ENCODE measurements around the gene CDCA3.

The CDCA3 gene

GRCh38 chr12:6860942-6861341 is 9.9 kb upstream of the CDCA3 start:
- TF ChIP-seq CTCF (IDR thresholded peaks at IDR 0.05; ENCODE audit: low read depth, low read length) (no peak), MAX (IDR thresholded peaks at IDR 0.05; ENCODE audit: low read depth, low read length) (no peak)
- no peak overlapping the region for H3K4me3 ChIP-seq (ENCODE audit: low read depth, low read length)
- no peak for DNase-seq (ENCODE audit: low read depth)

- TF ChIP-seq CTCF (IDR thresholded peaks at IDR 0.05; ENCODE audit: low read depth, low read length) (no peak), MYC (IDR thresholded peaks at IDR 0.05; ENCODE audit: low read depth, low read length) (no peak), MAX (IDR thresholded peaks at IDR 0.05; ENCODE audit: low read depth, low read length) (no peak), POLR2A (IDR thresholded peaks at IDR 0.05; ENCODE audit: extremely low read depth, insufficient read length) (no peak)
- H3K4me3 ChIP-seq (ENCODE audit: low read depth, low read length), result no peak overlapping the region
- no peak for DNase-seq (ENCODE audit: low read depth)
Measured at GRCh38 chr12:6860116-6860515, 9.0 kb upstream of the CDCA3 start.

- DNase-seq (ENCODE audit: low read depth), result no peak
- no peak for TF ChIP-seq MYC (IDR thresholded peaks at IDR 0.05; ENCODE audit: low read depth, low read length)
- no peak for TF ChIP-seq CTCF (IDR thresholded peaks at IDR 0.05; ENCODE audit: low read depth, low read length)
- no peak for TF ChIP-seq MAX (IDR thresholded peaks at IDR 0.05; ENCODE audit: low read depth, low read length)
- no peak for TF ChIP-seq POLR2A (IDR thresholded peaks at IDR 0.05; ENCODE audit: extremely low read depth, insufficient read length)
- H3K4me3 ChIP-seq (ENCODE audit: low read depth, low read length), result no peak overlapping the region
Measured at GRCh38 chr12:6858799-6859198, 7.7 kb upstream of the CDCA3 start.

- no peak for DNase-seq (ENCODE audit: low read depth)
- TF ChIP-seq MYC (IDR thresholded peaks at IDR 0.05; ENCODE audit: low read depth, low read length) (no peak), MAX (IDR thresholded peaks at IDR 0.05; ENCODE audit: low read depth, low read length) (no peak), CTCF (IDR thresholded peaks at IDR 0.05; ENCODE audit: low read depth, low read length) (no peak), POLR2A (IDR thresholded peaks at IDR 0.05; ENCODE audit: extremely low read depth, insufficient read length) (no peak)
Measured at GRCh38 chr12:6855322-6855721, 4.2 kb upstream of the CDCA3 start.

GRCh38 chr12:6854036-6854435 is 3.0 kb upstream of the CDCA3 start:
- no peak overlapping the region for H3K4me3 ChIP-seq (ENCODE audit: low read depth, low read length)
- TF ChIP-seq CTCF (IDR thresholded peaks at IDR 0.05; ENCODE audit: low read depth, low read length), result no peak
- TF ChIP-seq POLR2A (IDR thresholded peaks at IDR 0.05; ENCODE audit: extremely low read depth, insufficient read length), result no peak
- no peak for TF ChIP-seq MAX (IDR thresholded peaks at IDR 0.05; ENCODE audit: low read depth, low read length)
- TF ChIP-seq MYC (IDR thresholded peaks at IDR 0.05; ENCODE audit: low read depth, low read length), result no peak
- DNase-seq (ENCODE audit: low read depth), result no peak

More at GRCh38 chr12:6855322-6855721, 4.2 kb upstream of the CDCA3 start:
- no peak overlapping the region for H3K4me3 ChIP-seq (ENCODE audit: low read depth, low read length)

GRCh38 chr12:6853626-6854025 is 2.5 kb upstream of the CDCA3 start:
- H3K4me3 ChIP-seq (ENCODE audit: low read depth, low read length), result peak overlapping the region; percentile 89
- no peak for DNase-seq (ENCODE audit: low read depth)
- TF ChIP-seq POLR2A (IDR thresholded peaks at IDR 0.05; ENCODE audit: extremely low read depth, insufficient read length), result no peak
- no peak for TF ChIP-seq MYC (IDR thresholded peaks at IDR 0.05; ENCODE audit: low read depth, low read length)
- no peak for TF ChIP-seq MAX (IDR thresholded peaks at IDR 0.05; ENCODE audit: low read depth, low read length)
- no peak for TF ChIP-seq CTCF (IDR thresholded peaks at IDR 0.05; ENCODE audit: low read depth, low read length)

Data from NB4 (cell line).